ENCODE measurements around the gene ZNF846.

ZNF846 gene

DNA sequence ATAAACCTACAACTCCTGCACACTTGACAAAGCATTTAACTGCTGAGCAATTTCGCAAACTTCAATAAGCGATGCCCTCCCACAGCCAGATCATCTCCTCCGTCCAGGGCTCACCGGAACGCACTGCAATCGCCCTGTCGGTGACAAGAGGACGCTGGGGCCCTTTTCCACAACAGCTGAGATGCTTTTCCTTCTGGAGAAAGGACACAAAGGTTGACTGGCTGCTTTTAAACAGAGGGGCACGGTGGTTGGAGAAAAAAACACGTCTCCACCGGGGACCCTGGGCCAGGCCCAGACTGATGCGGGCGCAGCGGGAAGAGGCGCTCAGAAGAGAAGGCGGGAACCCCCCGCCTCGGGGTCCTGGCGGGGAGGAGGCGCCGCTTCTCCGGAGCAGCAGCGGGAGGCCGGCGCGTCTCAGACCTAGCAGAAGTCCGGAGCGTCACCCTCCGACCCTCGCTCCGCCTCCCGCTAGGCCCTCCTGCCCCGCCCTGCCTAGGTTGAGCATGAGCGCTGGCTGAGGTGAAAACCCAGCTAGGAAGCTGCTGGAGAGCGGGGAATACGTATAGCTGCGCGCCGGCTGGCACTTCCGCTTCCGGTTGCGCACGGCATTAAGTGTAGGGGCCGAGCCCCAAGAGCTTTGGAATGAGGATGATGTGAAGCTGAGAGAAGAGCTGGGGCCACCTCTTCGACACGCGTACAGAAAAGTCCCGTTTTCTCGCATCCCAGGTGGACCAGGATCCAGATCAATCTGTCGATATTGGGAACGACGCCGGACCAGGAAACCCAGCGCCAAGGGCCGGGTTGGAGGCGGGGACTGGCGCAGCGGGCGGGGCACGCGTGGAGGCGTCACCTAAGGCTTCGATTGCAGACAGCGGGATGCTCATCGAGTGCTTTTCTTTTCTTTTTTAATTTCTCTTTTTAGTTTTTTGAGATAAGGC is at the start of gene ZNF846:
ZNF846 (minus strand) TSS at position 564 of the 938 bp plus-strand sequence. CDS start 3,788 bp downstream, outside the sequence.
- TF ChIP-seq CEBPB (IDR thresholded peaks at IDR 0.05) = no peak
- peak; percentile 47 for TF ChIP-seq TEAD4 (IDR thresholded peaks at IDR 0.05)
- TF ChIP-seq EGR1 (IDR thresholded peaks at IDR 0.05) = no peak
- no peak for TF ChIP-seq NFIC (IDR thresholded peaks at IDR 0.05)
- 0 out of 2 replicates have a peak, but pooled peaks have one; percentile 88 for TF ChIP-seq ZBTB7A (IDR thresholded peaks at IDR 0.05; ENCODE audit: low read depth)
- TF ChIP-seq YY1 (IDR thresholded peaks at IDR 0.05; ENCODE audit: low read depth) = peak; percentile 55; the same call in 1 of the 2 replicates
- no peak for TF ChIP-seq REST (IDR thresholded peaks at IDR 0.05; ENCODE audit: low read depth)
- TF ChIP-seq FOXM1 (IDR thresholded peaks at IDR 0.05; ENCODE audit: borderline replicate concordance, low read depth) = peak; percentile 43; the same call in 1 of the 2 replicates
- peak; percentile 62 for TF ChIP-seq TAF1 (IDR thresholded peaks at IDR 0.05; ENCODE audit: low read depth)
- TF ChIP-seq, protein P1, sequence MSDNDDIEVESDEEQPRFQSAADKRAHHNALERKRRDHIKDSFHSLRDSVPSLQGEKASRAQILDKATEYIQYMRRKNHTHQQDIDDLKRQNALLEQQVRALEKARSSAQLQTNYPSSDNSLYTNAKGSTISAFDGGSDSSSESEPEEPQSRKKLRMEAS (IDR thresholded peaks at IDR 0.05) = peak; percentile 91
- TF ChIP-seq EP300 (IDR thresholded peaks at IDR 0.05; ENCODE audit: borderline replicate concordance) = peak; percentile 29; the same call in 1 of the 2 replicates
- TF ChIP-seq CREB1 (IDR thresholded peaks at IDR 0.05; ENCODE audit: low read depth) = 0 out of 2 replicates have a peak, but pooled peaks have one; percentile 31
- no peak for TF ChIP-seq RAD21 (IDR thresholded peaks at IDR 0.05; ENCODE audit: low read depth)
- TF ChIP-seq TCF12 (IDR thresholded peaks at IDR 0.05; ENCODE audit: low read depth) = peak; percentile 66

GRCh38 chr19:9818175-9818733 is 49.7 kb upstream of the ZNF846 start:
- TF ChIP-seq CREB1 (IDR thresholded peaks at IDR 0.05; ENCODE audit: low read depth) (no peak), FOXM1 (IDR thresholded peaks at IDR 0.05; ENCODE audit: borderline replicate concordance, low read depth) (no peak), EGR1 (IDR thresholded peaks at IDR 0.05) (no peak), CEBPB (IDR thresholded peaks at IDR 0.05) (no peak), EP300 (IDR thresholded peaks at IDR 0.05; ENCODE audit: borderline replicate concordance) (no peak), TAF1 (IDR thresholded peaks at IDR 0.05; ENCODE audit: low read depth) (no peak), USF1 (IDR thresholded peaks at IDR 0.05) (no peak), RAD21 (IDR thresholded peaks at IDR 0.05; ENCODE audit: low read depth) (no peak), ZBTB7A (IDR thresholded peaks at IDR 0.05; ENCODE audit: low read depth) (no peak)

DNA sequence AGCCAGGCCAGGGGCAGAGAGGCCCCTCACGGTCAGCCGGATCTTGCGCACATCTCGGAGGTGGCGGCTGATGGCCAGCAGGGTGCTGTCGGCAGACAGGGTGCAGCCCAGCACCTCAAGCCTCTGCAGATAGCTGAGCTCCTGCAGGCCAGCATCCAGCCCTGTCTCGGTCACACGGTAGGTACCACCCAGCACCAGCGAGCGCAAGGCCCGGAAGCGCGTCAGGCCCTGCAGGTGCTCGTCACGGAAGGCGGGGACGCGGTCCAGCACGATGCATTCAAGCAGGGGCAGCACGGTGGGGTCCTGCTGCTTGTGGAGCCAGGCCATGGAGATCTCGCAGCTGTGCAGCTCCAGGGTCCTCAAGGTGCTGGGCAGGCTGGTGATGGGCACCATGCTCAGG is 42.6 kb upstream of the ZNF846 start:
- TF ChIP-seq TCF12 (IDR thresholded peaks at IDR 0.05; ENCODE audit: low read depth) (no peak), EGR1 (IDR thresholded peaks at IDR 0.05) (no peak), NFIC (IDR thresholded peaks at IDR 0.05) (no peak), EP300 (IDR thresholded peaks at IDR 0.05; ENCODE audit: borderline replicate concordance) (no peak), REST (IDR thresholded peaks at IDR 0.05; ENCODE audit: low read depth) (no peak)
- TF ChIP-seq, protein P1 (IDR thresholded peaks at IDR 0.05) = no peak

GRCh38 chr19:9808855-9809824 is 40.6 kb upstream of the ZNF846 start:
- TF ChIP-seq, protein P1 (IDR thresholded peaks at IDR 0.05) = no peak
- TF ChIP-seq CEBPB (IDR thresholded peaks at IDR 0.05) (no peak), USF1 (IDR thresholded peaks at IDR 0.05) (peak; percentile 65)
